UCSD-AML1 (cell line): ENCODE results near the gene FLNB.
A peak's percentile ranks its signal among the peaks of the same experiment; 100 is the strongest.

Source experiments
- DNase-seq: peaks from one replicate; lab custom pipeline; 2025; ENCODE audit not compliant: unreplicated experiment; lab: John Stamatoyannopoulos, UW

The FLNB gene

DNA sequence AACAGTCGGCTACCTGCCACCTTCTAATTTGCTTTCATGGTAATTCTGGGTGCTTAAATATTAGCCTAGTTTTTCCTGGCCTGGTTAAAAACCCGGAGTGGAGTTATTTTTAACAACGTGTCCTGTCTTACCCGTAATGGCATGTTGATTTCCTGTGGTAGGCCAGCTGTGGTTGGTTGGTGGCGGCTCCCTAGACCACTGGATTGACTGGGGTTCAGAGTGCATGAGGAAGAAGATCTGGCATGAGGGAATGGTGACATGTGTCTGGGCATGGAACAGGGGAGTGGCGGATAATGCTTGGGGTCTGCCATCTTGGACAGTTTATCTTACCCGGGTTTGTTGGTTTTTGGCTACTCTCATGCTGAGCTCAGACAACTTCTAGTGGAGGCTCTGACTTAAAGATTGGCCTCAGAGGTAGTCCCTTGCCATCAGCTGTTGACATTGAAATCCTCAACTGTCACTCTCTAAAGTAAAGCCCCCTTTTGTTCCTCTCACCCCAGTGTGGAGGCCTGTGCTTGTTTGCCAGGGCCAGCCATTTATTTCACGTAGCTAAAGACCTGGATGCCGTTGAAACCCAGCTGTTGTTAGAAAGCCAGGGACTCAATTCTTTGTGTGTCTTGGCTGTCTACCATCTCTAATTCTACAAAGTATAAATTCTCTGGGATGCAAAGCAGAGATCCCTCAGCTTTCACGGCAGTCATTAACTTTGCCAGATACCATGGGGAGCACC is 121.0 kb downstream of the FLNB start:
- peak; percentile 55 for DNase-seq

DNA sequence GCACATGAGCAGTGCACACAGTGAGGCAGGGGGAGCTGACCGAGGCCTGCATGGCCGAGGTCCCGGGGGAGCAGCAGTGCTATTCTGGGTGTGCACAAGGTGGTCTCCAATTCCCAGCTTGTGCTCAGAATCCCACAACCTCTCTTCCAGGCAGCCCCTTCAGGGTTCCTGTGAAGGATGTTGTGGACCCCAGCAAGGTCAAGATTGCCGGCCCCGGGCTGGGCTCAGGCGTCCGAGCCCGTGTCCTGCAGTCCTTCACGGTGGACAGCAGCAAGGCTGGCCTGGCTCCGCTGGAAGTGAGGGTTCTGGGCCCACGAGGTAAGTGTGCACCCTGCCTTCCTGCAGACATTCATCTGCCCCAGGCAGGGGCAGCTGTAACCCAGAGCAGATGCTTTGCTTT is 122.4 kb downstream of the FLNB start:
- no peak for DNase-seq

DNA sequence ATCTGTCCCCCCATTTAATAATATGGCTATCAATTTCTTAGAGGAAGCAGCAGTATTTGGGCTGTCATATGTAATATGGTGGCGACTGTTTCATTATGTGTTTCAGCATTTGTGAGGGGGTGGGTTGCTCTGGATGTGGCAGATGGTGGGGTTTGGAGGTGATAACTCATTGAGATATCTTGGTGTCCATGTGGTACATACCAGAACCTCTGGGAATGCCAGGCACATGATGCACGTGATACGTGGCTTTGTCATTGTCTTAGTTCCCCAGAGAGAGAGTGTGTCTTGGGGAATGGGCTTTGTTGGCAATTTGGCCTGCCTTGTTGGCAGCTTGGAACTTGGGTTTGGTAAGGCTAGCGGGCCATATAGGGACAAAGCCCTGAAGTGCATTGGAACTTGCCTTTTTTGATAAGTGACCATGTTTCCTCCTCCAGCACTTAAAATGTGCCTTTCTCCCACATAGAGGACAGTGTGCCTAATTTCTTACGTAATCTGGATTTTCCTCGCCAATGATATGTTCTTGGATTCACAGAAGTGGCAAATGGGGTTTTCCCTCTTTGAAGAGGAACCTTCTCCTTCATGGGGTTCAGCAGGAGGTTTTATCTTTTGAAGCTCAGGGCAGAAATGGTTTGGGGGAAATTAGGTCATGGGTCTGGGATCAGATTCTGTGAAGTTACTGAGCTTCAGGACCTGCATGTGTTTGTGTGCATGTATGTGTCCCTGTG is 123.0 kb downstream of the FLNB start:
- DNase-seq: no peak

DNA sequence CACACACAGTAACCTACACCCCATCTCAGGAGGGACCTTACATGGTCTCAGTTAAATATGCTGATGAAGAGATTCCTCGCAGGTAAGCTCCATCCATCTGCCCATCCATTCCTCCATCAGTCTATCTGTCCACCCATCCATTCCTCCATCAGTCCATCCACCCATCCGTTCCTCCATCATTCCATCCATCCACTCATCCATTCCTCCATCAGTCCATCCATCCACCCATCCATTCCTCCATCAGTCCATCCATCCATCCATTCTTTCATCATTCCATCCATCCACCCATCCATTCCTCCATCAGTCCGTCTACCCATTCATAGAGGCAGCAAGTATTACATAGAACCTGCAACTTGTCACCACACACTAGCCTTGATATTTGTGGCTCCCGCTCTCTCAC is 124.6 kb downstream of the FLNB start:
- DNase-seq: no peak

DNA sequence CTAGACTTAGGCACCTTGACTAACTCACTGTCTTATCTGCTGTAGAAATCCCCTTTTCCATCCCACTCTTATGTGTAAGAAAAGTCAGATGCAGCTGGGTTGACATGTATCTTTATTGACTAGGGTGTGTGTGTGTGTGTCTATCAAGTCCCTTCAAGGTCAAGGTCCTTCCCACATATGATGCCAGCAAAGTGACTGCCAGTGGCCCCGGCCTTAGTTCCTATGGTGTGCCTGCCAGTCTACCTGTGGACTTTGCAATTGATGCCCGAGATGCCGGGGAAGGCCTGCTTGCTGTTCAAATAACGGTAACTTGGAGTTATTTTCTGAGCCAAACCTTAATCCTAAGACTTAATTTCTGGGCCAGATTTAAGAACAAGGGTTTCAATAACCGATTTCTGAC is 126.2 kb downstream of the FLNB start:
- DNase-seq: no peak

DNA sequence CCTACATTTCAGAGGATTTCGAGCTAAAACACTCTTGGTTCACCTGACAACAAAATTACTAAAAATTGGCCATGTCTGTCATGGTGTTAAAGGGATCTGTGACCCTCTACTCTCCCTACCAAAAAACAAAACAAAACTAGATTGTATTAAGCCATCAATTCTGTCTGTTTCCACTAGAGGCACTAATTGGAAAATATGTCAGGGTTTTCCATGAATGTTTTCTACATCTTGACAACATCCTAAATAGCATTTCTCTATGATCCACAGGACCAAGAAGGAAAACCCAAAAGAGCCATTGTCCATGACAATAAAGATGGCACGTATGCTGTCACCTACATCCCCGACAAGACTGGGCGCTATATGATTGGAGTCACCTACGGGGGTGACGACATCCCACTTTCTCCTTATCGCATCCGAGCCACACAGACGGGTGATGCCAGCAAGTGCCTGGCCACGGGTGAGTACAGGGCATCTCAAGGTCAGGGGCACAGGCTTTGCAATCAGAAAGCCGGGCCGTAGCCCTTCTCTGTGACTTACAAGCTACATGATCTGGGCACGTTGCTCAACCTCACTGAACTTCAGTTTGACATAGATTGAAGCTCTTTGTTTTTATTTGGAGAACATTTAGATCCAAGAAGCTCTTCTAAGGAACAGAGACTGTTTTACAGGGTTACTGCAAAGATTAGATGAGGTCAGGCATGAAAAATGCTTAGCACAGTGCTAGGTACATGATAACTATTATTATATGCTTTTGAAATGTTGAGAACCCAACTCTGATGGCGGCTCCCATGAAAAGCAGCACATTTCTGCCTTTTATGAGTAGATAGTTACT is 127.7 kb downstream of the FLNB start:
- no peak for DNase-seq

DNA sequence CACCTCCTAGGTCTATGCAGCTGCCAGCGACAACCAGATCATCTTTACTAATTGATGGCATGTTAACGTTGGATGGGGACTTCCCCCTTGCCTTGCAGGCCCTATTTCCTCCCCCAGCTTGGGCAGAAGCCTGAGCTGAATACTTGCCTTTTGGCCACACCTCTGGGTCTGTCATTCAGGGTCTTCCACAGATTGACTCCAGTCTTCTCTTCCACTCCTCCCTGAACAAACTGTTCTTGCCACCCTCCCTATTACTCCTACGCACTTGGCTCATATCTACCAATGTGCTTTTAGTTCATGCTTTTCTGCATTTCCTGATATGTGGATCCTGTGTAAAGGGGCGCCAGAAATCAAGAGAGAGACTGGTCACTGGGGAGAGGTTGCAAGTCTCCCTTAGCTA is 129.1 kb downstream of the FLNB start:
- DNase-seq: no peak

DNA sequence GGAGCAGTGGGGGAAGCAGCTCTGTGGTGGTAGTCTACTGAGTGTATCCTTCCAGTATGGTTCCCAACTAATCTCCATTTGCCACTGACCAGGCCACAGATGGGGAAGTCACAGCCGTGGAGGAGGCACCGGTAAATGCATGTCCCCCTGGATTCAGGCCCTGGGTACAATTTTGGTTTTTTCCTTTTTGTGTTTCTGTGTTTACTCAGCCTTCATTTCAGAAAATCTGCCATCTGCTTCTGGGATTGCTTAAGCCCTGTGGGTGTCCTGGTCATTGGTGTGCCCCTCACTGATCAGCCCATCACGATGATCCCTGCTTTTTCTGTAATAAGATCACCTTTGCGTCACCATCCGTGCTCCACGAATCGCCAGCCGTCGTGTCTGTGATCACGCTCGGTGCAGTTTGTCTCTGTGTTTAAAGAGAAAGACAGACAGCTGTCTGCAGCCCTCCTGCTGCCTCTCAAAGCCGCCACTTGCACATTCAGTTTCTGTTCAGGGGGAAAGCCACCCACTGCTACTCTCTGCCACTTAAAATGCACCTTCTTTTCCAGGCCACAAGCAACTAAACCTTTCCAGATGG is 133.6 kb downstream of the FLNB start:
- no peak for DNase-seq

DNA sequence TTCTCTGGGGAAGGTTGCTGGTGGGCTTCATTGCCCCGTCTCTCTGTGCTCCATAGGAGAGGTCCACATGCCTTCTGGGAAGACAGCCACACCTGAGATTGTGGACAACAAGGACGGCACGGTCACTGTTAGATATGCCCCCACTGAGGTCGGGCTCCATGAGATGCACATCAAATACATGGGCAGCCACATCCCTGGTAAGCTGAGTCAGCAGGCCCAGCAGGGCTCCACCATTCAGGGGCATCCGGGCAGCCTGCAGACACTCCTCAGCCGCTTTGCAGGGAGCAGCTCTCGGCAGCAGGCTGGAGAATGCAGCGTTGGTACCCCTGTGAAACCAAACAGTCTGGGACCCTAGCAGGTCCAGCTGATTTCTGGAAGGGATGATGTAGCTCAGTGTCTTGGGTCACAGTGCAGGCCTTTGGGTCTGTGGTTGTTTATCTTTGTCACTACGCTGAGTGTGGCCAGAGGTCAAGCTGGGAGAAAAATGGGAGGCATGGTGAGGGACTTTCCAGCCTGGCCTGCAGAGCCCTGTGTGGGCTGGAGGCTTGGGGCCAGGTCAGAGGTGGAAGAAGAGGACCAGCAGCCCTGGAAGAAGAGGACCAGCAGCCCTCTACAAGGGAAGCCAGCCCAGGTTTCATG is 135.3 kb downstream of the FLNB start:
- no peak for DNase-seq

DNA sequence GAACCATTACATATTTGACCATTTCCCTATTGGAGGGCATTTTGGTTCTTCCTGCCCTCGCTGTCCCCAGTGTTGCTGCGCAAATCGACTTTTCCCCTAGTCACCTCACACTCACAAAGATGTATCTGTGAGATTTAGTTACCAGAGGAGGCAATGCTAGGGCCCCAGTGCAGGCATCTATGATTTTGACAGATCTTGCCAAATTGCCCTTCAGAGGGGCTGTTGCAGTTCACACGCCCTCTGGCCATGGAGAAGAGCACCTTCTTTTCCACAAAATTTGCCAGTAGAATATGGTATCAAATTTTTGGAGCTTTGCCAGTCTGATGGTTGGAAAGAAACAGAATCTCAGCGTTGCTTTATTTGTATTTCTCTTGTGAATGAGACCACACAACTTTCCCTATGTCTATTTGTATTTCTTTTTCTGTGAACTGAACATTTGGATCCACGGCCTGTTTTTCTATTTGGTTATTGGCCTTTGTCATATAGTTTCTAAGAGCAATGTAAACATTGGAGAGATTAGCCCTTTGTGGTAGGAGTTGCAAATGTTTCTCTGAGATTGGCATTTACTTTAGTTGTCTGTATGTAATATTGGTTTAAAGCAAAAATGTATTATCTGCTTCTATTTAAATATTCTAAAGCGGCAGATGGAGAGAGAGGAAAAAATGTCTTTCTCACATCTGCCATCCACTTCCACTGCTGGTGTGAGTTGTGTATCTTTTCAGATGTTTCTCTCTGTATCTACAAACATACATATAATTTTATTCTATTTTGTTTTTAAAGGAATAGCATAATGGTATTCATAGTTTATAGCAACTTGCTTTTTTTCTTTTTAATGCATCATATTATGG is 136.5 kb downstream of the FLNB start:
- DNase-seq: no peak

DNA sequence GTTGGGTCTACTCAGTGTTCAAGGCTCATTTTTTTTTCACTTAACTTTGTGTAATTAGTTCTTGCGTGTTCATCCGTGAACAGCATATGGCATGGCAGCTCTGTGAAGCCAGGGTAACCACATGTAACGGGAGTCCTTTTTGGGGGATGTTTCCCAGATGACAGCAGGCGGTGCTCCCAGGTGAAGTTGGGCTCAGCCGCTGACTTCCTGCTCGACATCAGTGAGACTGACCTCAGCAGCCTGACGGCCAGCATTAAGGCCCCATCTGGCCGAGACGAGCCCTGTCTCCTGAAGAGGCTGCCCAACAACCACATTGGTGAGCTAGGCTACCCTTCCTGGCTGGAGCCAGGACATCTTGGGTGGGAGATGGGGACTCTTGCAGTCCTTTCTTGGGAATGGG is 139.8 kb downstream of the FLNB start:
- no peak for DNase-seq

DNA sequence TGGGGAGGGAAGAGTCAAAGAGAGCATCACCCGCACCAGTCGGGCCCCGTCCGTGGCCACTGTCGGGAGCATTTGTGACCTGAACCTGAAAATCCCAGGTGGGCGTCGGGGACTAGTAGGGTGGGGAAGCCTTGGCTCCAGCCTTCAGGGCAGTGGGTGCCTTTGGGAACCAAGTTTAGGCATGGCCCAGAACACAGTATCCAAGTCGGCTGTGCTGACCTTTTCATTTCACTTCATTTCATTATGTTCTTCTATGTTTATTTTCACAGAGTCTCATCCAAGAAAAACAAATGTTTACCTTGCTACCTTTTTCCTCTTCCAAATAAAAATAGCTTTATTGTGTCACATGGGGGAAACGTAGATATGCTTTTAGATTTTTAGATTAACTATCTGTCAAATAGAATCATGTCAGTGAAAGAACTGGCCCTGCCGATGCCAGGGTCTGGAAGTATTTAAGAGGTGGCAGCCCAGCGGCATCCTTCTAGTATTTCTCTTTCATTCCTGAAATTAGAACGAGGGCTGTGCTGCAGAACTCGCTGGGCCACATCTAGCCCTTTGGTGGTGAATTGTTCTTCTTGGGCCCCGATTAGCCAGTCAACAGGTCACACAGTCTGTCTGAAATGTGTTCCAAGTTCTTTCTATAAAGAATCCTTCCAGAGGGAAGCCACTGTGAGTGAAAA is 142.0 kb downstream of the FLNB start:
- no peak for DNase-seq

DNA sequence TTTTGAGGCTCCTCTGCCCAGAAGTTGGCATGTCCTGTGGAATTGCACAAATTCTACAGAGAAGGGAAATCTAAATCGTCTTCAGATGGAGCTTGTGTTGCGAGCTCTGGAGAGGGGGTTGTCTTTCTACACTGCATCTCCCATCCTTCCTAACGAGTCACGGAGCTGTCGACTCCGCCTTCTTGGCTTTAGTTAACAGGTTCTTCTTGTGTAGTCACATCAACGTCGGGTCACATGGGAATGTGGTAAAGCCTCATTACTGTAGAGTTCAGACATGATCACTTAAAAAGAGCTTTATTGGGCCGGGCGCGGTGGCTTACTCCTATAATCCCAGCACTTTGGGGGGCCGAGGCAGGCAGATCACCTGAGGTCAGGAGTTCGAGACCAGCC is 142.6 kb downstream of the FLNB start:
- DNase-seq: no peak

DNA sequence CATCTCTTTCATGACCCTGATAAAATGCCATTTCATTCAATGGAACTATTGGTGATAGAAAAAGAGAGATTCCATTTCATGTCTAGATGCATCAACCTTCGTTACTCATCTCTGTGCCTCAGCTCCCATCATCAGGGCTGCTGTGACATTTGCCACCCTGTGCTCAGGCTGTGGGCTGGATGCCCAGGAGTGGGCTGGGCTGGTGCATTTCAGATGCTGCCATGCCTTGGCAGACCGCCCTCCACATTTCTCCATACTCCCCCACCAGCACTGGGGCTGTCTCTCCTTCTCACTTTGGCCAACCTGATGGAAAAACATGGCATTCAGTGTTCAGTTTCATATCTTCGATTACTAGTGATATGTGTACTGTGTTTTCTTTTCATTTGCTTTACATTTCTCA is 143.4 kb downstream of the FLNB start:
- no peak for DNase-seq

DNA sequence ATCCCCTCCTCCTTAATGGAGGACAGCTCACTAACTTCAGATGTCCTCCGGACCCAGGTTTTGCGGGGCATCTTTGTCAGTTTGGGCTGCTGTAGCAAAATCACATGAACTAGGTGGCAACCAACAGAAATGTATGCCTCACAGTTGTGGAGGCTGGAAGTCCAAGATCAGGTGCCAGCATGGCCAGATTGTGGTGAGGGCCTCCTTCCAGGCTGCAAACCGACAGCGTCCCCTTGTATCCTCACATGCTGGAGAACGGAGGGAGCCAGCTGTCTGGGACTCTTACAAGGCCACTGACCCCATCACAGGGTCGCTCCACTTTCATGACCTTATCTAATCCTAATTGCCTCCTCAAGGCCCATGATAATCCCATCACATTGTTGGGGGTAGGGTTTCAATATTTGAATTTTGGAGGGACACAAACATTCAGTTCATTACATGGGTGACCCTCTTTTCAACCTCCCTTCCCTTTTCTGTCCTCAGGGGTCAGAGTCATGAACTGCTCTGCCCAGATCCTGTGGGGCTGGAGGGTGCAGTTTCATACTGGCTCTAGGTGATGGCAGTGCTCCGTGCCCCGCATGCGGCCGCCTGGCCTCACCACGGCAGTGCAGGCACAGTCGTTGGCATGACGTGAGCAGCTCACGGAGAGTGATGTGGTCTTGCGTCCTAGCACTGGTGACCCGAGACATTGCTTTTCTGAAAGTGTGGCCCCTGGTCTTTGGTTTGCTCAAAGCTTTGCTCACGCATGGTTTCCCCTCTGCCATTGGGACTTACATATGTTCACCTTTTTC is 144.2 kb downstream of the FLNB start:
- no peak for DNase-seq

DNA sequence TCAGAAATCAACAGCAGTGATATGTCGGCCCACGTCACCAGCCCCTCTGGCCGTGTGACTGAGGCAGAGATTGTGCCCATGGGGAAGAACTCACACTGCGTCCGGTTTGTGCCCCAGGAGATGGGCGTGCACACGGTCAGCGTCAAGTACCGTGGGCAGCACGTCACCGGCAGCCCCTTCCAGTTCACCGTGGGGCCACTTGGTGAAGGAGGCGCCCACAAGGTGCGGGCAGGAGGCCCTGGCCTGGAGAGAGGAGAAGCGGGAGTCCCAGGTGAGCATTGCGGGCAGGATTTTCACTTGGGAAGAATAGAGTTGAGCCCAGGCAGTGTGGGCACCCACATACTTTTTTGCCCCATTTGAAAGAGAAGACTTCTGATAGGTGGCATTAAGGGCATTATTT is 145.1 kb downstream of the FLNB start:
- no peak for DNase-seq

DNA sequence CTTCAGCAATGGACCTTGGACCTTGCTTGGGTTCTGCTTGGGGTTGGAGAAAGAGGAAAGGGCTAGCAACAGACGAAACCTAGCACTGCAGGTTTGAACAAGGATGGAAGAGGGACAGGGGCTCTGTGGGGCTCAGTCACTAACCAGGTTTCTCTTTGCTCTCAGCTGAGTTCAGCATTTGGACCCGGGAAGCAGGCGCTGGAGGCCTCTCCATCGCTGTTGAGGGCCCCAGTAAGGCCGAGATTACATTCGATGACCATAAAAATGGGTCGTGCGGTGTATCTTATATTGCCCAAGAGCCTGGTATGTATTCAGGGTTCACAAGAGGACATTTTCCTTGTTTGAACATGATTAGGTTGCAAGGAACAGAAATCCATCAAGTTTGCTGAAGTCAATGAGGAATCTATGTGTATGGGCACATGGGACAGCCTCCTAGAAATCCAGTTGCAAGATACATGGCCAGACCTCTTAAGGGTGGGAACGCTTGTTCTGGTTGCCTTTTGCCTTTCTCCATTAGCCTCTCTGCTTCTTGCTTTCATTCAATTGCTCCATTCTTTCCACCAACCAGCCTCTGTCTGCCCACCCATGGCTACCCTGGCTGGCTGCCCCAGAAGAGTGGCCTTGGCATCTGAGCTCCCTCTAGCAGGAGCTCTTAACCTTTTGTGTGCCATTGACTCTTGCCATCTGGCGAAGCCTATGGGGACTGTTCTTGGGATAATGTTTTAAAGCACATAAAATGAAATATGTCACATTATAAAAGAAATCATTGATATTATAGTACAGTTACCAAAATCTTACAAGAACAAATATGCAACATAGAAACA is 146.6 kb downstream of the FLNB start:
- no peak for DNase-seq

DNA sequence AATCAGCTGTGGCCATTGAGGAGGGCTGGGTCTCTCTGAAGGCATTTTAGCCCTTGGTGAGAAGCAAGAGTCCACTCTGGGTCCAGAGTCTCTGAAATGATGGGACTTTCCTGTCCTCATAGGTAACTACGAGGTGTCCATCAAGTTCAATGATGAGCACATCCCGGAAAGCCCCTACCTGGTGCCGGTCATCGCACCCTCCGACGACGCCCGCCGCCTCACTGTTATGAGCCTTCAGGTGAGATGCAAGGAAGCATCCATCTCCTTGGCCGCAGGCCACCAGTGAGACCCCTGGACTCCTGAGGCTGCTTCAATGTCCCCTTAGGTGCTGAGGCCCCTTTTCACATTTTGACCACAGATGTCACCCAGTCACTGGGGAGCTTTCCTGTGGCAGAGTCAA is 147.6 kb downstream of the FLNB start:
- DNase-seq: no peak
